ENCODE results near the gene DCBLD2. TPM values are rescaled to one million over a fixed set of nuclear protein-coding genes. Genes with fewer than 3 reads are reported as not detected.
"Not testable (repeated sequence)": the region's sequence is repeated elsewhere in the genome, so short reads cannot be mapped to it uniquely, and the experiment has no call there.

The DCBLD2 gene
- total and polyA plus RNA-seq, 2 experiments from 2014 or later, result 68.3 to 203 TPM

DNA sequence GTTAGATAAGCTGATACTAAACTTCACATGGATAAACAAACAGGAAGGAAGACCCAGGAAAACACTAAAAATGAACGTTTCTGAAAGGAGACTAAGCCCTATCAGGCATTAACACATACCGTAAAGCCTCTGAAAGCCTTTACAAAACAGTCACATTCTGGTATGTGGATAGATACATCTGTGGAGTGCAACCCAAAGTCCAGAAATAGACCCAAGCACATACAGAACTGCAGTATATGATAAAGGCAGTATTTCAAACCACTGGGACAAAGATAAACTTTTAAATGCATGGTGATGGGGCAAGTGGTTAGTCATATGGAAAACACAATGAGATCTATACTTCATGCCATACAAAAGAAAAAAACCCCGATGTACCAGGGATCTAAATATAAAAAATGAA is 26.0 kb downstream of the DCBLD2 start:
- no peak overlapping the region for H2AFZ ChIP-seq
- H3K4me3 ChIP-seq, result no peak overlapping the region
- H3K27me3 ChIP-seq (replicated peaks; ENCODE audit: insufficient read depth), result no peaks in the 10 kb centered on the region
- no peaks in the 10 kb centered on the region for H3K9me3 ChIP-seq (ENCODE audit: low read depth)
- no peak for DNase-seq
- H3K4me2 ChIP-seq (ENCODE audit: unreplicated experiment), result no peak overlapping the region
- TF ChIP-seq EZH2phosphoT487 (IDR thresholded peaks at IDR 0.05; ENCODE audit: insufficient read depth, low read depth) (no peak), EZH2 (IDR thresholded peaks at IDR 0.05; ENCODE audit: insufficient read depth, poor library complexity, severe bottlenecking) (no peak)
- no peak overlapping the region for H3K9ac ChIP-seq
- 0 out of 2 replicates have a peak, but pooled peaks cover 5% of the 10 kb centered on the region for H4K20me1 ChIP-seq (ENCODE audit: insufficient read depth)
- 83 to 90% methylated on average over 3 of the region's 3 CpGs for WGBS, 2 experiments (ENCODE audit: low coverage in 1 of 2, low lambda C conversion rate in 2 of 2, missing lambda C conversion rate in 2 of 2)
- peaks cover 18% of the 10 kb centered on the region; the same call in 1 of the 2 replicates for H3K4me1 ChIP-seq (ENCODE audit: insufficient read depth)
- peaks cover 87% of the 10 kb centered on the region for H3F3A ChIP-seq (ENCODE audit: insufficient read depth)
- H3K36me3 ChIP-seq (ENCODE audit: low read depth), result peaks cover 60% of the 10 kb centered on the region
- H3K27ac ChIP-seq, result no peak overlapping the region
- peaks cover 100% of the 10 kb centered on the region for H3K79me2 ChIP-seq (ENCODE audit: insufficient read depth)
- no peaks in the 10 kb centered on the region for H3K9me2 ChIP-seq (ENCODE audit: insufficient read depth)
- in situ Hi-C loops (cut with MboI), result no loop called here

DNA sequence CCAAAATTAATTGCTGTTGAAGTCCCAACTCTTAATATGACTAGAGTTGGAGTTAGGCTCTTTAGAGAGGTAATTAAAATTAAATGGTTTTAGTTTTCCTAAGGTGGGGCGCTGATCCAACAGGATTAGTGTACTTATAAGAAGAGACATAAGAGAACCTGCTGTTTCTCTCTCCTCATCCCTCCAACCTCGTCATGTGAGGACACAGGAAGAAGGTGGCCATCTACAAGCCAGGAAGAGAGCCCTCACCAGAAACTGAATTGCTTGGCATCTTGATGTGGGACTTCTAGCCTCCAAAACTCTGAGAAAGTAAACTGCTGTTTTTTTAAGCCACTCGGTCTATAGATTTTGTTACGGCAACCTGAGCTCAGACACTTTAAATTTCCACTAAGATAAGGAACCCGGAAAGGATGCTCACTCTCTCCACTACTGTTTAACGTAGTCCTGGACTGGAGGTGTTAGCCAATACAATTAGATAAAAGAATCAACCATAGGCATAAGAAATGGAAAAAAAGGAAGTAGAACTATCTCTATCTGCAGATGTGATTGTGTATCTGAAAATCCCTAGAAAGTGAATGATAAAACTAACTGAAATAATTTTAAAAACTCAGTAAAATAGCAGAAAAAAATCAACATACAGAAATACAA is 26.8 kb downstream of the DCBLD2 start:
- Histone ChIP-seq H3K79me2 (ENCODE audit: insufficient read depth) (peaks cover 100% of the 10 kb centered on the region), H3K27ac (no peak overlapping the region), H3K9ac (no peak overlapping the region), H3K27me3 (replicated peaks; ENCODE audit: insufficient read depth) (no peaks in the 10 kb centered on the region), H3K9me2 (ENCODE audit: insufficient read depth) (no peaks in the 10 kb centered on the region), H3K4me3 (no peak overlapping the region), H3K9me3 (ENCODE audit: low read depth) (no peaks in the 10 kb centered on the region), H3K36me3 (ENCODE audit: low read depth) (peaks cover 57% of the 10 kb centered on the region), H3K4me2 (ENCODE audit: unreplicated experiment) (no peak overlapping the region), H4K20me1 (ENCODE audit: insufficient read depth) (0 out of 2 replicates have a peak, but pooled peaks cover 5% of the 10 kb centered on the region), H2AFZ (no peak overlapping the region), H3F3A (ENCODE audit: insufficient read depth) (peaks cover 87% of the 10 kb centered on the region), H3K4me1 (ENCODE audit: insufficient read depth) (peaks cover 18% of the 10 kb centered on the region; the same call in 1 of the 2 replicates)
- 97% methylated on average over 6 of the region's 6 CpGs for WGBS, 2 experiments (ENCODE audit: low coverage in 1 of 2, low lambda C conversion rate in 2 of 2, missing lambda C conversion rate in 2 of 2)
- TF ChIP-seq EZH2 (IDR thresholded peaks at IDR 0.05; ENCODE audit: insufficient read depth, poor library complexity, severe bottlenecking) (no peak), EZH2phosphoT487 (IDR thresholded peaks at IDR 0.05; ENCODE audit: insufficient read depth, low read depth) (no peak)
- in situ Hi-C loops (cut with MboI), result no loop called here
- no peak for DNase-seq

GRCh38 chr3:98869391-98869790 is 32.1 kb downstream of the DCBLD2 start:
- H3K9me2 ChIP-seq (ENCODE audit: insufficient read depth), result no peaks in the 10 kb centered on the region

DNA sequence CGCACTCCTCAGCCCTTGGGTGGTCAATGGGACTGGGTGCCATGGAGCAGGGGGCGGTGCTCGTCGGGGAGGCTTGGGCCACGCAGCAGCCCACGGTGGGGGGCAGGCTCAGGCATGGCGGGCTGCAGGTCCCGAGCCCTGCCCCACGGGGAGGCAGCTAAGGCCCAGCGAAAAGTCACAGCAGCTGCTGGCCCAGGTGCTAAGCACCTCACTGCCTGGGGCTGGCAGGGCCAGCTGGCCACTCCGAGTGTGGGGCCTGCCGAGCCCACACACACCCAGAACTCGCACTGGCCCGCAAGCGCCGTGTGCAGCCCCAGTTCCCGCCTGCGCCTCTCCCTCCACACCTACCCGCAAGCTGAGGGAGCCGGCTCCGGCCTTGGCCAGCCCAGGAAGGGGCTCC is 43.5 kb downstream of the DCBLD2 start:
- Histone ChIP-seq H3K36me3 (ENCODE audit: low read depth) (peaks cover 18% of the 10 kb centered on the region; the same call in 1 of the 2 replicates), H3K79me2 (ENCODE audit: insufficient read depth) (peaks cover 98% of the 10 kb centered on the region), H3K4me1 (ENCODE audit: insufficient read depth) (peaks cover 35% of the 10 kb centered on the region), H3F3A (ENCODE audit: insufficient read depth) (peaks cover 57% of the 10 kb centered on the region)
- DNase-seq; H3K4me3 ChIP-seq; H3K27me3 ChIP-seq (replicated peaks; ENCODE audit: insufficient read depth); H3K9me2 ChIP-seq (ENCODE audit: insufficient read depth); H3K9me3 ChIP-seq (ENCODE audit: low read depth); H3K27ac ChIP-seq; H4K20me1 ChIP-seq (ENCODE audit: insufficient read depth); H2AFZ ChIP-seq; H3K9ac ChIP-seq; H3K4me2 ChIP-seq (ENCODE audit: unreplicated experiment); in situ Hi-C loops (cut with MboI): not testable (repeated sequence)
- WGBS, 2 experiments (ENCODE audit: low coverage in 1 of 2, low lambda C conversion rate in 2 of 2, missing lambda C conversion rate in 2 of 2), result 98 to 100% methylated on average over 10 to 18 of the region's 21 CpGs

More at GRCh38 chr3:98869391-98869790, 32.1 kb downstream of the DCBLD2 start:
- Histone ChIP-seq H3K9me3 (ENCODE audit: low read depth) (no peaks in the 10 kb centered on the region), H3K79me2 (ENCODE audit: insufficient read depth) (peaks cover 95% of the 10 kb centered on the region), H3K27ac (no peak overlapping the region), H3K36me3 (ENCODE audit: low read depth) (peaks cover 53% of the 10 kb centered on the region), H3K4me1 (ENCODE audit: insufficient read depth) (peaks cover 13% of the 10 kb centered on the region; the same call in 1 of the 2 replicates), H3K4me2 (ENCODE audit: unreplicated experiment) (no peak overlapping the region), H3K27me3 (replicated peaks; ENCODE audit: insufficient read depth) (no peaks in the 10 kb centered on the region), H4K20me1 (ENCODE audit: insufficient read depth) (0 out of 2 replicates have a peak, but pooled peaks cover 4% of the 10 kb centered on the region), H3K4me3 (no peak overlapping the region), H3K9ac (no peak overlapping the region), H3F3A (ENCODE audit: insufficient read depth) (peaks cover 67% of the 10 kb centered on the region), H2AFZ (no peak overlapping the region)
- in situ Hi-C loops (cut with MboI), result no loop called here
- TF ChIP-seq EZH2 (IDR thresholded peaks at IDR 0.05; ENCODE audit: insufficient read depth, poor library complexity, severe bottlenecking) (no peak), EZH2phosphoT487 (IDR thresholded peaks at IDR 0.05; ENCODE audit: insufficient read depth, low read depth) (no peak)
- 93 to 96% methylated on average over 3 of the region's 3 CpGs for WGBS, 2 experiments (ENCODE audit: low coverage in 1 of 2, low lambda C conversion rate in 2 of 2, missing lambda C conversion rate in 2 of 2)
- no peak for DNase-seq

GRCh38 chr3:98857258-98857657 is 44.2 kb downstream of the DCBLD2 start:
- peaks cover 98% of the 10 kb centered on the region for H3K79me2 ChIP-seq (ENCODE audit: insufficient read depth)
- peaks cover 37% of the 10 kb centered on the region for H3K4me1 ChIP-seq (ENCODE audit: insufficient read depth)
- peaks cover 63% of the 10 kb centered on the region for H3F3A ChIP-seq (ENCODE audit: insufficient read depth)
- peaks cover 18% of the 10 kb centered on the region; the same call in 1 of the 2 replicates for H3K36me3 ChIP-seq (ENCODE audit: low read depth)
- H3K27ac ChIP-seq; H4K20me1 ChIP-seq (ENCODE audit: insufficient read depth); H3K27me3 ChIP-seq (replicated peaks; ENCODE audit: insufficient read depth); H3K9me2 ChIP-seq (ENCODE audit: insufficient read depth); H2AFZ ChIP-seq; DNase-seq; in situ Hi-C loops (cut with MboI); H3K9me3 ChIP-seq (ENCODE audit: low read depth); H3K9ac ChIP-seq; H3K4me2 ChIP-seq (ENCODE audit: unreplicated experiment); H3K4me3 ChIP-seq: not testable (repeated sequence)
- 98% methylated on average over 9 of the region's 9 CpGs for WGBS, 2 experiments (ENCODE audit: low coverage in 1 of 2, low lambda C conversion rate in 2 of 2, missing lambda C conversion rate in 2 of 2)

All from GM23248 (cell line).